Activated CD4-positive, alpha-beta T cell treated with anti-CD3 and anti-CD28 coated beads, Interleukin-2, amount 10 ng/mL, durations not matched to agents 7 days and 5 days (primary cell): ENCODE measurements around the gene USP49. TPM values are rescaled to one million over a fixed set of nuclear protein-coding genes. Genes with fewer than 3 reads are reported as not detected.

Source experiments
- CTCF ChIA-PET: fragments of 350-600 bp; sonication (Branson Sonifier 250); formaldehyde crosslinking; loops from one replicate; lab custom pipeline; 2021; ENCODE audit warnings: antibody characterized with exemption; lab: Charles Lee
- POLR2A ChIA-PET: fragments of 350-600 bp; sonication (Branson Sonifier 250); formaldehyde crosslinking; loops from one replicate; lab custom pipeline; 2021; ENCODE audit warnings: antibody characterized with exemption; lab: Charles Lee
- DNase-seq: peaks from one replicate; pipeline ENCODE4 v3.0.0-alpha.2; 2020
- H3K27ac Mint-ChIP-seq: one replicate; pipeline ENCODE4 v1.8.0; 2021; ENCODE audit warnings: mild to moderate bottlenecking, moderate library complexity, mixed read lengths
- H3K27me3 Mint-ChIP-seq: one replicate; pipeline ENCODE4 v1.8.0; 2021; ENCODE audit warnings: mixed read lengths
- H3K36me3 Mint-ChIP-seq: one replicate; pipeline ENCODE4 v1.8.0; 2021; ENCODE audit warnings: low read depth, mixed read lengths
- H3K4me1 Mint-ChIP-seq: one replicate; pipeline ENCODE4 v1.8.0; 2021; ENCODE audit warnings: mixed read lengths
- H3K4me3 Mint-ChIP-seq: one replicate; pipeline ENCODE4 v1.8.0; 2021; ENCODE audit warnings: mild to moderate bottlenecking, moderate library complexity, mixed read lengths
- H3K9me3 Mint-ChIP-seq: one replicate; pipeline ENCODE4 v1.8.0; 2021; ENCODE audit warnings: mixed read lengths
- total RNA-seq, 2 experiments: library from RNA; stranded (reverse); gene quantifications; one replicate each; pipeline ENCODE4 v1.2.3, GENCODE V29; 2021

USP49 gene
- total RNA-seq, 2 experiments from 2014 or later = 6.3 to 7.0 TPM

GRCh38 chr6:41892921-41893564, 2.1 kb downstream of the USP49 start:
- H3K4me1 Mint-ChIP-seq = peaks cover 16% of the 10 kb centered on the region
- no peak overlapping the region for H3K27ac Mint-ChIP-seq
- CTCF ChIA-PET = interaction anchor here (0.7 to 1.0 kb wide), 4 partner anchors 10 to 281 kb away, joined by 3 to 4 read pairs (median 3); partner anchors contain the start of genes BYSL and MED20
- DNase-seq = no peak
- POLR2A ChIA-PET = interaction anchor here (0.8 kb wide), 1 partner anchor 28 kb away, joined by 4 read pairs; the partner anchor contains the start of genes BYSL and MED20
- H3K4me3 Mint-ChIP-seq = no peak overlapping the region
- H3K27me3 Mint-ChIP-seq = no peaks in the 10 kb centered on the region
- H3K9me3 Mint-ChIP-seq = no peaks in the 10 kb centered on the region
- no peaks in the 10 kb centered on the region for H3K36me3 Mint-ChIP-seq

DNA sequence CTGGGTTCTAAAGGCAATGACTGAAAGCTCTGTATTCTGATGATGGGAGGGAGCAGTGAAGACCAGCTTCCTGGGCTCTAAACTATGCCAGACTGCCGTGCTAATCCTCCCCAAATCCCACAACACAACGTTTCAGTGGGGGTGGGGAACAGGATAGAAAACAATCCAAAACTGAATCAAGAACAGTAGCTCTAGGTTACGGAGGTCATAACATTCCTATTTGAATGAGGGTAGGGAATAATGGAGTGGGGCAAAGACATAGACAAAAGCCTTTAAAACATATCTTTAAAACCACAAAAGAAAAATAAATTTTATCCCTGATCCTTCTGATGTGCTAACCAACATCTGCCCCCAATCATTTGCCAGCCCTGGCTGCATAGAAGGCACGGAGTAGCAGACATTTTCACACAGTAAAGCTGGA, 7.8 kb downstream of the USP49 start:
- DNase-seq = no peak
- H3K27me3 Mint-ChIP-seq = no peaks in the 10 kb centered on the region
- H3K9me3 Mint-ChIP-seq = no peaks in the 10 kb centered on the region
- ChIA-PET POLR2A (no interaction called here), CTCF (interaction anchor here (1.6 kb wide), 1 partner anchor 12 kb away, joined by 3 read pairs; no protein-coding TSS in a partner anchor)
- H3K4me1 Mint-ChIP-seq = peaks cover 2% of the 10 kb centered on the region
- H3K27ac Mint-ChIP-seq = no peak overlapping the region
- no peaks in the 10 kb centered on the region for H3K36me3 Mint-ChIP-seq
- H3K4me3 Mint-ChIP-seq = no peak overlapping the region

DNA sequence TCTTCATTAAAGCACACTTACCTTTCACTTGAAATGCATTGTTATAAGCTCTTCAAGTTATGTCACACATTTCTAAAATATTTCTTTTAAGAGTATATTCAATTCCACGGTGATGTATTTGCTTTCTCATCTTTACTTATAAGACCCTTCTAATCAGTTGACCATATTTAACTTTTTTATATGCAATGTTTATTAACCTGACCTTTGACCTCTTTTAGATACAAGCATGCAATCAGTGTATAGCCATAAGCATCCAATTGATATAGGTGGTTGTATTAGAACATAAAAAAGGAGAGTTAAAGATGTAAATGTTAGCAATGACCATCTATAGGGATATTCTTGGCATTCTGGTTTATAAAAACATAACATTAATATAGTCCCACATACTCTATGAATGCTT, 9.2 kb downstream of the USP49 start:
- no peak for DNase-seq
- POLR2A ChIA-PET = no interaction called here
- Mint-ChIP-seq H3K4me1 (peaks cover 2% of the 10 kb centered on the region), H3K27ac (no peak overlapping the region), H3K9me3 (no peaks in the 10 kb centered on the region), H3K27me3 (no peaks in the 10 kb centered on the region), H3K36me3 (no peaks in the 10 kb centered on the region), H3K4me3 (no peak overlapping the region)
- CTCF ChIA-PET = interaction anchor here (1.4 kb wide), 1 partner anchor 9 kb away, joined by 4 read pairs; the partner anchor contains the start of gene USP49

GRCh38 chr6:41884957-41885356, 10.2 kb downstream of the USP49 start:
- Mint-ChIP-seq H3K27me3 (no peaks in the 10 kb centered on the region), H3K4me3 (no peak overlapping the region), H3K9me3 (no peaks in the 10 kb centered on the region), H3K27ac (no peak overlapping the region), H3K4me1 (peaks cover 2% of the 10 kb centered on the region), H3K36me3 (no peaks in the 10 kb centered on the region)
- ChIA-PET CTCF (interaction anchor here (0.5 kb wide), 1 partner anchor 37 kb away, joined by 4 read pairs; no protein-coding TSS in a partner anchor), POLR2A (no interaction called here)
- no peak for DNase-seq

GRCh38 chr6:41881506-41881905, 13.7 kb downstream of the USP49 start:
- no peaks in the 10 kb centered on the region for H3K9me3 Mint-ChIP-seq
- no peak overlapping the region for H3K4me3 Mint-ChIP-seq
- H3K4me1 Mint-ChIP-seq = no peaks in the 10 kb centered on the region
- no peaks in the 10 kb centered on the region for H3K36me3 Mint-ChIP-seq
- no peak for DNase-seq
- POLR2A ChIA-PET = no interaction called here
- CTCF ChIA-PET = no interaction called here
- no peak overlapping the region for H3K27ac Mint-ChIP-seq
- no peaks in the 10 kb centered on the region for H3K27me3 Mint-ChIP-seq

- Mint-ChIP-seq H3K4me3 (no peak overlapping the region), H3K36me3 (no peaks in the 10 kb centered on the region), H3K4me1 (no peaks in the 10 kb centered on the region), H3K27me3 (no peaks in the 10 kb centered on the region), H3K9me3 (no peaks in the 10 kb centered on the region), H3K27ac (no peak overlapping the region)
- CTCF ChIA-PET = interaction anchor here (0.6 kb wide), 3 partner anchors 55 to 1796 kb away, joined by 3 read pairs; no protein-coding TSS in a partner anchor
- POLR2A ChIA-PET = no interaction called here
- no peak for DNase-seq
Measured at GRCh38 chr6:41878961-41879405, 16.2 kb downstream of the USP49 start.

GRCh38 chr6:41878246-41878645, 16.9 kb downstream of the USP49 start:
- no peaks in the 10 kb centered on the region for H3K36me3 Mint-ChIP-seq
- H3K9me3 Mint-ChIP-seq = no peaks in the 10 kb centered on the region
- H3K4me1 Mint-ChIP-seq = no peaks in the 10 kb centered on the region
- H3K4me3 Mint-ChIP-seq = no peak overlapping the region
- ChIA-PET POLR2A (no interaction called here), CTCF (no interaction called here)
- no peak for DNase-seq
- no peak overlapping the region for H3K27ac Mint-ChIP-seq
- H3K27me3 Mint-ChIP-seq = no peaks in the 10 kb centered on the region

DNA sequence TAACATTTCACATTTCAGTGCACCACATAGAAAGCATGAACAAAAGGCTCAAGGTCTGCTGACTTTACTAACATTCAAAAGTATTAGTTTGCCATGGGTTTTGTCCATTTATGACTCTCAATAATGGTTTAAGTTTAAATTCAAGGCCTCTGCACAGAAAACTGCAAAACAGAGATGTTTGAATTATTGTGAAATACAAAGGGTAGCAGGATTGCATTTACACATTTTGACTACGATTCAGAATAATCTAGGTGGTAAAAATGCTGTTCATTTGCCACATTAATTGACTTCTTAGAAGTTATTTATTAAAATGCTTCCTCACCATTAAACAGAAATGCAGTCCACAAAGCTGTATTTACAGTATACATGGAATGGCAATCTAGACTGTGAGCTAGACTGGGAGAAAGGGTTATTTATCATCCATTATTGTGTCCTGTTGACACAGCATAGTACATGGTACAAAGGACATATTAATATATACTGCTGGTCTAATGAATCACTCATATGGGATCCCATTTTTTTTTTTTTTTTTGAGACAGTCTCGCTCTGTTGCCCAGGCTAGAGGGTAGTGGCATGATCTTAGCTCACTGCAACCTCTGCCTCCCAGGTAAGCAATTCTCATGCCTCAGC, 18.0 kb downstream of the USP49 start:
- CTCF ChIA-PET = interaction anchor here (0.6 kb wide), 2 partner anchors 84 to 349 kb away, joined by 3 read pairs; no protein-coding TSS in a partner anchor
- H3K36me3 Mint-ChIP-seq = no peaks in the 10 kb centered on the region
- H3K4me1 Mint-ChIP-seq = no peaks in the 10 kb centered on the region
- H3K4me3 Mint-ChIP-seq = no peak overlapping the region
- no peaks in the 10 kb centered on the region for H3K9me3 Mint-ChIP-seq
- no peak overlapping the region for H3K27ac Mint-ChIP-seq
- DNase-seq = no peak
- POLR2A ChIA-PET = no interaction called here
- no peaks in the 10 kb centered on the region for H3K27me3 Mint-ChIP-seq

DNA sequence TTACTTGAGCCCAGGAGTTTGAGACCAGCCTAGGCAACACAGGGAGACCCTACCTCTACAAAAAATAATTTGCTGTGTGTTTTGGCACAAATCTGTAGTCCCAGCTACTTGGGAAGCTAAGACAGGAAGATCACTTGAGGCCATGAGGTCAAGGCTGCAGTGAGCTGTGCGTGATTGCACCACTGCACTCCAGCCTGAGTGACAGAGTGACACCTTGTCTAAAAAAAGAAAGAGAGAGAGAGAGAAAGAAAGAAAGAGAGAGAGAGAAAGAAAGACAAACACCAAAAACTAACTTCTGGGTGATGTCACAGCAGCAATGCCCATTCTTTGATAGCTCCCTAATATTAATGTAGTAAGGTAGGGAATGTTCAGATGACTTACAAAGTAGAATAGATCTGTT, 20.4 kb downstream of the USP49 start:
- ChIA-PET CTCF (interaction anchor here (0.8 to 1.6 kb wide), 4 partner anchors 11 to 176 kb away, joined by 3 read pairs; partner anchors contain the start of genes TAF8 and TOMM6), POLR2A (no interaction called here)
- Mint-ChIP-seq H3K27ac (no peak overlapping the region), H3K9me3 (no peaks in the 10 kb centered on the region), H3K4me1 (no peaks in the 10 kb centered on the region), H3K36me3 (no peaks in the 10 kb centered on the region), H3K4me3 (no peak overlapping the region), H3K27me3 (no peaks in the 10 kb centered on the region)
- no peak for DNase-seq

GRCh38 chr6:41872147-41872546, 23.0 kb downstream of the USP49 start:
- Mint-ChIP-seq H3K4me3 (no peak overlapping the region), H3K4me1 (no peaks in the 10 kb centered on the region), H3K9me3 (no peaks in the 10 kb centered on the region), H3K36me3 (no peaks in the 10 kb centered on the region), H3K27me3 (no peaks in the 10 kb centered on the region), H3K27ac (no peak overlapping the region)
- no peak for DNase-seq
- ChIA-PET POLR2A (no interaction called here), CTCF (interaction anchor here (1.0 kb wide), 2 partner anchors 49 to 172 kb away, joined by 3 to 4 read pairs; partner anchors contain the start of genes BYSL and MED20)

DNA sequence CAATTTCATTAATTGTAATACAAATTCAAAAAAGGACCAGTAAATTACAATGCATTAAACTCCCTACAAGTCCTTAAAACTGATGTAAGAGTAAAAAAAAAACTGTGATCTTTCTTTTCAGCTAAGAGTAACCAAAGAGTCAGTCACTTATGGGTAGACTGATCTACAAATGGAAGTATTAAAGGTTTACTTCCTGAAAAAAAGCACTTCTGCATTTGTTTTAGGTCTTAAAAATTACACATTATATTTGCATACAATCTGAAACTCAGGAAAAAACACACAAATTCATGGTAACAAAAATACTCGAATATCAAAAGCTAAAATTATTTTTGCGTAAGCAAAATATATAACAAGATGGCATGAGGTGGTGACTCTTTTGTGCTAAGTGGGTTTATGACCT, 23.5 kb downstream of the USP49 start:
- POLR2A ChIA-PET = no interaction called here
- no peak overlapping the region for H3K27ac Mint-ChIP-seq
- H3K27me3 Mint-ChIP-seq = no peaks in the 10 kb centered on the region
- no peak overlapping the region for H3K4me3 Mint-ChIP-seq
- no peaks in the 10 kb centered on the region for H3K9me3 Mint-ChIP-seq
- H3K36me3 Mint-ChIP-seq = no peaks in the 10 kb centered on the region
- CTCF ChIA-PET = interaction anchor here (0.7 to 1.6 kb wide), 4 partner anchors 49 to 265 kb away, joined by 3 to 5 read pairs (median 4); partner anchors contain the start of genes BYSL and MED20
- DNase-seq = no peak
- no peaks in the 10 kb centered on the region for H3K4me1 Mint-ChIP-seq

DNA sequence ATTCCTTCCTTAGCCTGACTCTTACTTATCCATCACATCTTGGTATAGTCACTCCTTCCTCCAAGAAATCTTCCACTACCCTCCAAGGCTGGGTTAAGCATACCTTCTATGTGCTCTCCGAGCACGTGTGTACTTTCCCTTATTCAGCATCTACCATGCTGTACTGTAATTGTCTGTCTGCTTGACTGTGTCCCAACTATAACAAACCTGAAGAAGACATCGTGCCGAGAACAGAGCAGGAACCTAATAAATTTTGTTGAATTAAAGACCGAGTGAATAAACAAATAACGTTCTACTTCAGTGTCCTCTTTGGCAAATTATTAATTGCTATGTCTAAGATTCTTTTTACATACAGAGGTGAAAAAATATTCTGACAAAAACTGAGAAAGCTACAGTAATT, 35.8 kb downstream of the USP49 start:
- Mint-ChIP-seq H3K36me3 (no peaks in the 10 kb centered on the region), H3K27ac (no peak overlapping the region), H3K9me3 (no peaks in the 10 kb centered on the region), H3K4me3 (no peak overlapping the region), H3K4me1 (no peaks in the 10 kb centered on the region), H3K27me3 (no peaks in the 10 kb centered on the region)
- no peak for DNase-seq
- ChIA-PET POLR2A (interaction anchor here (0.6 kb wide), 1 partner anchor 78 kb away, joined by 3 read pairs; no protein-coding TSS in a partner anchor), CTCF (interaction anchor here (0.6 to 1.1 kb wide), 3 partner anchors 8 to 309 kb away, joined by 3 to 4 read pairs (median 3); no protein-coding TSS in a partner anchor)

DNA sequence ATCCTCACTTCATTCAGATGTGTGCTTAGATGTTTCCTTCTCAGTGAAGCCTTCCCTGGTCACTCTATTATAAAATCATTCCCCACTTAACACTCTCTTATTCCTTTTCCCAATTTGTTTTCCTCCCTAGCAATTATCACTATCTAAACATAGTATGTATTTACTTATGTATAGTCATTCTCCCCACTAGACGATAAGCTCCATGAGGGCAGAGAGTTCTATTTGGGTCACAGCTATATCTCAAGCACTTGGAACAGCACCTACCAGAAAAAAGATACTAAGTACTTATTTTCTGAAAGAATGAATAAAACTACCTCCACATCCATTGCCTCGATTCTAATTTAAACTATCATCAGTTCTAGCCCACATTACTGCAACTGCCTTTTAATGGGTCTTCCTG, 36.5 kb downstream of the USP49 start:
- DNase-seq = no peak
- ChIA-PET POLR2A (interaction anchor here (0.6 kb wide), 1 partner anchor 78 kb away, joined by 3 read pairs; no protein-coding TSS in a partner anchor), CTCF (no interaction called here)
- Mint-ChIP-seq H3K36me3 (no peaks in the 10 kb centered on the region), H3K27ac (no peak overlapping the region), H3K27me3 (no peaks in the 10 kb centered on the region), H3K4me3 (no peak overlapping the region), H3K4me1 (no peaks in the 10 kb centered on the region), H3K9me3 (no peaks in the 10 kb centered on the region)
